GM12874 (cell line): Measurements from ENCODE around the gene SELENOS.

Source experiments
- TF ChIP-seq, protein P1 (sequence below): IDR thresholded peaks from 2 replicates; pipeline ENCODE4 v1.5.1; 2011; ENCODE audit warnings: low read depth, mild to moderate bottlenecking, control low read depth, low read length, moderate library complexity; ENCODE audit not compliant: insufficient read depth

The SELENOS gene

DNA sequence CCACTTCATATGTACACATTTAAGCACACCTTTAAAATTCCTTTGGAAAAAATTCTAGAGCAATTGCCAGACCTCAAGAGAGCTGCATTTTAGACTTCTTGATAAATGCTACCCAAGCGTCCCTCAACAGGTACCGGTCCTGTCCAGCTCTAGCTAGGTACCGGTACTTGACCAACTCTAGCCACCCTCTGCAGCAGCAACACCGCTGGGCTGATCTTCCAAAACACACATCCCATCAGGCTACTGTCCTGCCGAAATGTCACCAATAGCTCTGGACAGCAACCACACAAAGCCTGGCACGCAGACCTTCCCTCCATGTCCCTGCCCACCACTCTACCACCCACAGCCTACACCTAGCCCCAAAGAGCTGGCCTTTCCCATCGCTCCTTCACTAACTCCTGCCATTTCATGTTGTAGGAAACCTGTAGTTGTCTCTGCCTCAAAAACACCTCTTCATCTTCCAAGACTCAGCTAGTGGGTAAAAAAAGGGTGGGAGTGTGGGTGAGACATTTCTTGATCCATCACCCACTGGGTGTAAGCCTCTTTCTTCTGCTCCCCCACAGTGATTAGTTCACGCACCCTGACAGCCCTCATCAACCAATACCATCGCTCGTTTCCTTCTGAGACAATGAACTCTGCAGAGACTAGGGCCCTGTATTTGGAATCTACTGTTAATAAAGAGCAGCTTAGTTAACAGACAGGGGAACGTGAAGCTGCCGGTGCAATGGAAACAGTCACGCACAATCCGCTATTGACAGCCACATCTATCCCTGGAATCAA is 32.2 kb downstream of the SELENOS start:
- TF ChIP-seq, protein P1, sequence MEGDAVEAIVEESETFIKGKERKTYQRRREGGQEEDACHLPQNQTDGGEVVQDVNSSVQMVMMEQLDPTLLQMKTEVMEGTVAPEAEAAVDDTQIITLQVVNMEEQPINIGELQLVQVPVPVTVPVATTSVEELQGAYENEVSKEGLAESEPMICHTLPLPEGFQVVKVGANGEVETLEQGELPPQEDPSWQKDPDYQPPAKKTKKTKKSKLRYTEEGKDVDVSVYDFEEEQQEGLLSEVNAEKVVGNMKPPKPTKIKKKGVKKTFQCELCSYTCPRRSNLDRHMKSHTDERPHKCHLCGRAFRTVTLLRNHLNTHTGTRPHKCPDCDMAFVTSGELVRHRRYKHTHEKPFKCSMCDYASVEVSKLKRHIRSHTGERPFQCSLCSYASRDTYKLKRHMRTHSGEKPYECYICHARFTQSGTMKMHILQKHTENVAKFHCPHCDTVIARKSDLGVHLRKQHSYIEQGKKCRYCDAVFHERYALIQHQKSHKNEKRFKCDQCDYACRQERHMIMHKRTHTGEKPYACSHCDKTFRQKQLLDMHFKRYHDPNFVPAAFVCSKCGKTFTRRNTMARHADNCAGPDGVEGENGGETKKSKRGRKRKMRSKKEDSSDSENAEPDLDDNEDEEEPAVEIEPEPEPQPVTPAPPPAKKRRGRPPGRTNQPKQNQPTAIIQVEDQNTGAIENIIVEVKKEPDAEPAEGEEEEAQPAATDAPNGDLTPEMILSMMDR: no peak

DNA sequence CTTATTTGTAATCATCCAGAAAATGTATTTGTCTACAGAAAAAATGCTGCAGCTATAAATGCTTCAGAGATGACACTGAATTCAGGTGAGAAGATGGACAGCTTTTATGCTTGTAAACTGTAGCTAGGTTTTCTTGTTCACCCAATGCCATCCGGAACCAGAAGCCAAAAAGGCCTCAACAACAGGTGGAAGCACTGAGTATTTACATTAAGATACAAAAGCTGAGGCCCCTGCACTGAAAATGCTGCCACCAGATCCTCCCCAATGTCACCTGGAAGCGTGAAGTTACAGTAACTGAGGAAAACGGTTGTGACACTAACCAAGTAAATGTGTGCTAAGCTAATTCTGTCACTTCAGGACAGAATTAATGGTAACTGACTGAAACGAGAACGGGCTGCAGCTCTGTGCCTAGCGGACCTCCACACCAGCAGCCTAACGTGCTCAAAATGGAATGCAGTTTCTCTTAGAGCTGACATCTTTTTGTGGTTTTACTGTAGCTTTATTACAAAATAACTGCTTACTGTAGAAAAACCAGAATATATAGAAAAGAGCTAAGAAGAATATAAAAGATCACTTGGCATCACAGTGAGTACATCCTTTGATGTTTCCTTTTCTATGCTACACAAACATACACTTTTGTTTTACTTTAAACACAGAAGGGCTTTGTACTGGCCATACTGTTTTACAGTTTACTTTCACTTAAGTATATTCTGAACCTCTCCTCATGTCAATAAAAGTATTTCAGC is 33.1 kb downstream of the SELENOS start:
- TF ChIP-seq, protein P1: no peak

DNA sequence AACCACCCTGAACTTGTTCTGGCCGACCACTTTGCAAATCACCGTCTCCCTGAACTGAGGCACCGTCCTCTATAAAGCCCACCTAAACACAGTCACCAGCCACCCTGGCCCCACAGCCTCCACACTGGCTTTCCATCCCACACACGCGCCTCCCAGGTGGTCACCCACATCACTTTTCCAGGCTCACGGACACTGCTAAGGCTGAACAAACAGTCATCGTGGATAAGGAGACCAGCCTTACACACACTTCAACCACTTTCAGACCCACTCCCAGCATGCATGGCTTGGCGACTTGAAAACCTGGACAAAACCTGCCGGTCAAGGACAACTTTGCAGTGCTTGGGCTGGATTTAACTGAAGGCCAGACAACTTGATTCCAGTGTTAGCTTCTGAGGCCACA is 33.9 kb downstream of the SELENOS start:
- TF ChIP-seq, protein P1: no peak

DNA sequence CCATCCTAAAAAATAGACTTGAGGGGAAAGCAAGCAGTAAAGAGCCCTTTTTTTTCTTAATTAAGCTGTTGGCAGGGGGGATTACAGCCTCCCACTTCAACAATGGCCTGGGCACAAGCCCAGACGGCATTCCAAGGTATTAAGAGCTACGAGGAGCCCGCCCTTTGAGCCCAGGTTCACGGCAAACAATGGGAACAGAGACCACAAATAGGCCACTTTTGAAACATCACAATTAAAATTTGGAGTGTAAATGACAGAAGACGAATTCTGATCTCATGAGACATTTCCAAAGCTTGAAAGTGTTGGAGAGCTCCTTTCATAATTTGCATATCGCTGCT is 34.3 kb downstream of the SELENOS start:
- TF ChIP-seq, protein P1: no peak

DNA sequence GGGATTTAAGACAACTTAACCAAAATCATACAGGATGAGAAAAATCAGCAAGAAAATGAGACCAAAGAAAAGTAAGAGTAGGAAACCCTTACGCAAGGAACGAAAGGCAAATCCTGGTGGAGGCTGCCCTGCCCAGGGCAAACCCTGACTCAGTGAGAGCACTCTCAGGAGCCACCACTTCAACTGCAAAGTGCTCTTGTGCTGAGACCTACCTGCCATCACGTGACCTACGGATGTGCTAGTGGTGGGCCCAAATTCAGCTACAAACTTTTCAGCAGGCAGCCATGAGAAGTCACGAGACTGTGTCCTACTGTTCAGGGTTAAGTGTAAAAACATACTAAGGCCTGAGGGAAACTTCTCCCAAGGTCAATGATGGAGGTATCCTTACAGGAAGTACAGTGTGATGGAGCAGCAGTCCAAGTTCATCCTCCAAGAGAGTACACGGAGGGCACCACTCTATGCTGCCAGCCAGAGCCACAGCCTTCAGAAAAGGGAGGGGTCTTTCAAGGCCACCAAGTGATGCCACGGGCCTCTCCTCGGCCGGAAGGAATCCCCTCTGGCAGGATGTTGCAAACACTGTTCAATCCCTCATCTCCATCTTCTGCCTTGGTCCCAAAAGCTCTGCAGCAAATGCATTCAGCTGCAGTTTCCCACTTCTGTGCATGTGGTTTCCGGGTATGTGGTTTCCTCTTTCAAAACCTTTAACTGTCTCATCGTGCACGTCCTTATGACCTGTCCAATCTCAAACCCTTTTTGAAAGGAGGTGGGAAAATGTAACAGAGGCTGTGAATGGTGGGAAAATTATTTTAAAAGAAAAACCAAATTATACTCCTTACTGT is 34.9 kb downstream of the SELENOS start:
- TF ChIP-seq, protein P1: no peak

DNA sequence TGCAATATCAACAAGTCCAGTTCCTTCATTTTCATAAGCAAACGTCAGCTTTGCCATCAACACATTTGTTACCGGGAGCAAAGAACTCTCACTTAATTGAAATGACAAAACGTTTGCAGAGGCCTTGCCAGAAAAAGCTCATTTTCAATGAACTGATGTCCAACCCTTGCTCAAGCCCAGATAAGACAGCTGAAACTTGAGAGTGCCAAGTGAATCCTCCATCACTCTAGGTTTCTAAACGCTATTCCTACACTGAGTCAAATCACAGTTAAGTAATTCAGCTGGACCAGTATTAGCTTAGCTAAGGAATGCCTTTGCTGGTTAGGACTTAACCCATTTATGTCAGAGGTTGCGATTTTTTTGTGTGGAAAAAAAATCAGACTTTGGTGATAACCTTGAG is 36.9 kb downstream of the SELENOS start:
- TF ChIP-seq, protein P1: no peak

DNA sequence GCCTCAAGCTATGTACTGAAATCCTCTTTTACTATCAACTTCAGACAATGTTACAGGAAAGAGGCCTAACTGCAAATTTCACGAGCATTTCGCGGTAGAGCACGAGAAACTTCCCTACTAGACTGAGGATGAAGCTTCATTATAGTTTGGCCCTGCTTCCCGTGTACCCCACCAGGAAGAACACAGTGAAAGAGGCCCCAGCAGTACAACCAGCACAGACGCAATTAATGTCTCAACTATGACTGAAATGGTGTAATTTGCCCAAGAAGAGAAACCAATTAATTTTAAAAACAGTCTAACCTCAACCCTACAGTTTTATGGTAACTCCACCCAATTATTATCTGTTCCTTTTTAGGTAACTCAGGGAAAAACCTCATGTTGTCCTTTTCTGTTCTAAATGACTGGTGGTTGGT is 37.6 kb downstream of the SELENOS start:
- TF ChIP-seq, protein P1: no peak
